GM19025 (cell line): ENCODE data around the gene INS.

Source experiments
- ATAC-seq: cut with Tn5 transposase; IDR thresholded peaks from one replicate; pipeline ENCODE4 v1.9.1; 2021; ENCODE audit warnings: mild to moderate bottlenecking, low read depth, moderate library complexity; ENCODE audit not compliant: unreplicated experiment

The INS gene

DNA sequence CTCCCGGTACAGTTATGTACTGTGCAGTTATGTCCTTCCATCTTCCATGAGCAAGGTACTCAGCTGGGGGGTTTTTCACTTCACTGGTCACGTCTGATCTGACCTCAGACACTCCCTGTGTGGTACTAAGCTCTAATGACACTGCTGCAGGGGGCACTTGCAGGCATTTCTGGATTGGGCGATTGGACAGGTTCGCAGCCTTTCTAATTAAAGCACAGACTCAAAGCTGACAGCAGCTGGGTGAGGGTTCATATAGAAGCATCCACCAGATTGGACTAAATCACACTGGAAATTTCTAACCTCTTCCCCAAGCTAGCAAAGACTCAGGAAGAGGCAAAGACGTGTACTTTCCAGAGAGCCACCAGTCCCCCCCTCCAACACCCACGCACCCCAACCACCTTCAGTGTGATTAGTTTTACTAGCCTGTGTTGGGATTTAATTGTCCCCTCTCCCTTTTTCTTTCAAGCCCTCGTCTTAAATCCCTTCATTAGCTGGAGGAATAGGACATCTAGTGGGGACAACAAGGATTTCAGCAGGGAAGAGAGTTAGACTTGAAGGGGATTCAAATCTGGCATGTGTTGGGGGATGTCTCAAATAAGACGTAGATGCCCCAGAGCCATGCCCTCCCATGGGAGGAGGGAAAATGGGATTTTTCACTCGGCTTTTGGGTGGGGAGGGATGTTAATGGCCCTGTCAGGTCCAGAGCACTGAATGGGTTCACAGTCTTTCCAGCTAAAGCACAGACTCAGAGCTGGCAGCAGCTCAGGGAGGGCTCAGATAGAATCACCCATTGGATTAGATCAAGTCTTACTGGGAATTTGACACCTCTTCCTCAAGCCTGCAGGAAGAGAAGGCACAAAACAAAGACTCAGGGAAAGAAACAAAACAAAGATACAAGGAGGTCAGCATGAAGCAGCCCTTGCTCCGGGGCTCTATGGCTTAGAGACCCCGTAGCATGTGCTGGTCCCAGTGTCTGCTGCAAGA lies 10.9 kb downstream of the INS start:
- no peak for ATAC-seq

DNA sequence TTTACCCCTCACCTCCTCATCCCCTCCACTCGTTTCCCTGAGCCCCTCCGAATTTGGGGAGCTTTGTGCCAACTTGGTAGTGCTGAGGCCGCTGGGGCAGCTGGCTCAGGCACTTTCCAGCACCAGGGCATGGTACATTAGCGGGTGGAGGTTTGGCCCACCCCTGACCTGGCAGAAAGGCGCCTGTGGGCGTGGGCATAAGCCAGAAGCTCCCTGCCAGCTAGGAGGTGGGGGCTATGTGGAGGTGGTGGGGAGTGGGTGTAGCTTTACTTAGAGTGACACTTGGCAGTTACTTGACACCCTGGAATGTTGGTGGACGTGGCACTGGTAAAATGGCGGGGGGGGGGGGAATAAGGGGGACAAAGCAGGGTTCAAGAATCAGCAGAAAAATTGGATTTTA lies 11.5 kb downstream of the INS start:
- ATAC-seq: no peak

DNA sequence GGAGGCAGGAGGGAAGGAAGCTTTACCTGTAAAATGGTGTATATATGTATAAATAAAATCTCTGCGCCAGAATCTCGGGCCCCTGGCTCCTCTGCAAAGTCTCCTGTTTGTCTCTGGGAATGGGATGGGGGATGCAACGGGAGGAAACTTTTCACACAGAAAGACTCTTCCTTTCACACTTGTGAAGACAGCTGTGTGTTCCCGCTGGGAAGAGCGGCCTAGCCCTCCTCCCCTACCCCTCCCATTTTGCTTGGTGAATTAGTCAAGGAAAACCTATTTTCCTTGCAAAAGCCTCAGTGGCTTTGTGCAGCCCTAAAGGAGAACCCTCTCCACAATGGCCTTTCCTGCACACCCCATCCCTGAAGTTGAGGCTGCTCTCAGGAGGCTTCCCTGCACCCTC lies 12.4 kb downstream of the INS start:
- no peak for ATAC-seq

DNA sequence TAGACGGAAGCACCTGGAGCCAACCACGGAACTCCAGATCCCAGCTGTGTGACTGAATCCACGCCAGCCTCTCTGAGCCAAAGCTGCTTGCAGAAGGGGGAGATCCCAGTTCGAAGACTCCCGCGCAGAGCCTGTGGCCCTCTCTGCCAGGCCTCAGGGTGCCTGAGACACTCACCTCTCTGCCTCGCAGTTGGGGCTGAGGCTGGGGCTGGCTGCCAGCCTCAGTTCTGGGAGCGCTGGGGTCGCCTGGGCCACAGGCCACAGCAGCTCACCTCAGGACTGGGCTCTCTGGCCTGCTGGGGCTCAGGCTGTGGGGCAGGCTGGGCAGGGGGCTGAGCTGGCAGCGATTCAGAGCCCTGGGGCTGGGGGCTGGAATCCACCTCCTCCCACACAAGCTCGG lies 13.6 kb downstream of the INS start:
- no peak for ATAC-seq

DNA sequence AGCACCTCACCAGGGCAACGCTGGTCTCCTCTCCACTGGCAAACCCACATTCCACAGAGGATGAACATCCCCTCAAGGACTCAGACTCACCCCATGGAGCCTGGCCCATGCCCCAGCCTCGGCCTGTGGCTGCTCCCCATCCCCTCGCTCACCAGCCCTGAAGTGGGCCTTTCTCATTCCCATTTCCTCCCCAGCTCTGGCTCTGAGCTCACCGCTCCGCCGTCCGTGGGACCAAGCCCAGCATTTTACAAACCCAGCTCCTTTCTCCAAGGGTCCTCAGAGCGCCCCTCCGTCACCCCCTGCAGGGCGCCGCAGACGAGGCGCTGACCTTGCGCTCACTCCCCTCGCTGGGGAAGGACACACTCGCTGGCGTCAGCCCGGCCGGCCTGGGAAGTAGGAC lies 15.0 kb downstream of the INS start:
- ATAC-seq: no peak

DNA sequence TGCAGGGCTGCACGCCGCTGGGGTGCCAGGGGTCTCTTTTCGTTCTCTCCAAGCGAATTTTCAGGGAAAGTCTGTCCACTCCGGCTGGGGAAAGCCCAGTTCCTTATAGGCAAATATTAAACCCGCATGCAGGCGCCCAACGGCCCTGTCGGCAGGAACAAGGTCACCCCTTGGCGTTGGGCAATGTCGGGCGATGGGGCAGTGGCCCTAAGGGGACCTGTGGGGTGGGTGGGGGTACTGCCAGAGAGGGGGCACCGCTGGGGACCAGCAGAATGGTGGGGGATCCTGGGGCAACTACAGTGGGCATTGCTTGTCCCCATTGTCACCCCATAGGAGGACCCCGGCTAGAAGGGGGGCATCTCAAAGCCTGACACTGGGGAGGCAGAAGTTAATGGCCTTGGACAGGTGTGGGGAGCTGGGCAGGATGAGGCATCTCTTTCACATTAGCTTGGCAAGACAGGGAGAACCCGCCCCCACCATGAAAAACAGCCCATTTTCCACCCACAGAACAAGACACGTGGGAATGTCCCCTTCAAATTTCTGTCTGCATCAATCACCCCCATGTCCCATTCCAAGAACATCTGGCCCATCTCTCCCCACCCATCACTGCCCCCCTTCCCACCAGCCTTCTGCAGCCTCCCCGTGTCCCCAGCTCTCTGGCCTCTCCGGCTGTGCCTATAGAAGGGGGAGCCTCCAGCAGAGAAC lies 16.3 kb downstream of the INS start:
- ATAC-seq: no peak

DNA sequence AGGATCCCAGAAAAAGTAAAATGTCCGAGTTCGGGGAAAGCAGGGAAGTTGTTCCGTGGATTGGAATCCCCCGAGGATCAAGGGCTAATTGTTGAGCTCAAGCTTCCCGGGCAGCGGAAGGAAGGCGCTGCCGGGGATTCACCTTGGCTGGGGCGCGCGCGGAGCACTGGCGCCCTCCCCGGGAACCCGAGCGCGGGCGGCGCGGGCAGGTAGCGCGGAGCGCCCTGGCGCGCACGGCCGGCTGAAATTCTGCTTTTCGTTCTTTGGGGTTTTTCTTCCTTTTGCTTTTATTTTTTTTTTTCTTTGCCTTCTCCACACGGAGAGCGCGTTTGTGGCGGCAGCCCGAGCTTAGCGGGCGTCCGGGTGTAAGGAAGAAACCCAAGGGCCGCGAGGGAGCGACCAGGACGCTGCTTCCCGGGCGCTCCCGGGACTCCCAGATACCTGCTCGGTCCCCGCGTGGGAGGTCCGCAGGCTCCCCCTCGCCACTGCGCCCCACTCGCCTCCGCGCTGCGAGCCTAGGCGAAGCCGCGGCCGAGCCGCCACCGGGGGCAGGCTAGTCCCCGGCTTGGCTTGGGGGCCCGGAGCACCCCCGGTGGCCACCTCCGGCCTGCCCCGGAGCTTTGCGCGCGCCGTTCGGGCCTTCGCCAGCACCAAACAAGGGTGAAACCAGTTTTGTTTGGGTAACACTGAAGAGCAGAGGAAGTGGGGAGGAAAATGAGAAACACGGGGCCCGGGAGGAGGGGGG lies 17.0 kb downstream of the INS start:
- ATAC-seq: no peak

DNA sequence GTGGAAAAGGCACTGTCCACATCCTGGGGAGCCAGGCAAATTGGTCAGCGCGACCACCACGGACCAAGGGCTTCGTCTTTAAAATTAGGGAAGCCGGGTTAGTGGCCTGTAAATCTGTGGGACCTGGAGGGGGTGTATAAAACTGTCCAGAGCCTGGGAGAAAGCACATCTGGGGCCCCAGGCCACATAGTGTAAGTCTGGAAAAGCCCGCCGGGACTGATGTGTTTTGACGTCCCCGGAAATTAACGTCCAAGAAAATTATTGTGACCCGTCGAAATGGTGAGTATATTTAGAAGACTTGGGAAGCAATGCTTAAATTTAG lies 17.6 kb downstream of the INS start:
- no peak for ATAC-seq

DNA sequence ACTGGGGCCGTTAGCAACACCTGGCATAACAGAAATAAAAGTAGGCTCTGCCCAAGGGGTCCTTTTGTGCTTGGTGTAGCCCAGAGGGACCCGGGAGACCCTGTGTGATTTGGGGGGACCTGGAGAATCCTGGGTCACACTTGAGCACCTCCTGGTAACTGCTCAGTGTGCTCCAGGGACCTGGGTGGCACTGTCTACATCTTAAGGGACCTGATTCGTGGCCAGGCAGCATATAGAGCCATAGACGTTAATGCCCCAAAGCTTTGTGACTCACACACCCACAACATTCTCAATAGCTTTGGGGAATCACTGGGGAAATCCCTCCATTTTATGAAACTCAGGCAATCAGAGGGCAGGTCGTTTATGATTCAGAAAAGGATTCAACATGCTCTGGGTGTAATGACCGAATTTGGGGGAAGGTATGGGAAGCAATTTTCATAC lies 18.2 kb downstream of the INS start:
- ATAC-seq: no peak

DNA sequence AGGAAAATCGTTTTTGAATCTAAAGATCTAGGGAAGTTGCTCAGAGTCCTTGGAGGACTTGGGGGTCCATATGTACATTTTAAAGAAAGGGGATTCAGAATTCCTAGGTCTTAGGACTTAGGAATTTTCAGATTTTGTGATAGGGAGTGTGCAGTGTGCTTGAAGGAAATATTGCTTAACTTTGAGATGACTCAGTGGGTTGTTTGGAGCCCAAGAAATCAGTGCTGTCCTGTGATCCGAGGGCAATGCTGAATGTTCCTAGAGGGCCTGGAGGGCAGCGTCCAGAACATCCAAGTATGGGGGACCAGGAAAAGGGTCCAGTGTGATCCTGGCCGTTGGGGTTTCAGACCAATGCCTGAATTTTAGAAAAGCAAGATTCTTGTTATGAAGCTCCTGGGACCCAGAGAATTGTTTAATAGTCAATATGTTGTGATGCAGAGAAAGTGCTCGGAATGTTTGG lies 18.7 kb downstream of the INS start:
- ATAC-seq: no peak

DNA sequence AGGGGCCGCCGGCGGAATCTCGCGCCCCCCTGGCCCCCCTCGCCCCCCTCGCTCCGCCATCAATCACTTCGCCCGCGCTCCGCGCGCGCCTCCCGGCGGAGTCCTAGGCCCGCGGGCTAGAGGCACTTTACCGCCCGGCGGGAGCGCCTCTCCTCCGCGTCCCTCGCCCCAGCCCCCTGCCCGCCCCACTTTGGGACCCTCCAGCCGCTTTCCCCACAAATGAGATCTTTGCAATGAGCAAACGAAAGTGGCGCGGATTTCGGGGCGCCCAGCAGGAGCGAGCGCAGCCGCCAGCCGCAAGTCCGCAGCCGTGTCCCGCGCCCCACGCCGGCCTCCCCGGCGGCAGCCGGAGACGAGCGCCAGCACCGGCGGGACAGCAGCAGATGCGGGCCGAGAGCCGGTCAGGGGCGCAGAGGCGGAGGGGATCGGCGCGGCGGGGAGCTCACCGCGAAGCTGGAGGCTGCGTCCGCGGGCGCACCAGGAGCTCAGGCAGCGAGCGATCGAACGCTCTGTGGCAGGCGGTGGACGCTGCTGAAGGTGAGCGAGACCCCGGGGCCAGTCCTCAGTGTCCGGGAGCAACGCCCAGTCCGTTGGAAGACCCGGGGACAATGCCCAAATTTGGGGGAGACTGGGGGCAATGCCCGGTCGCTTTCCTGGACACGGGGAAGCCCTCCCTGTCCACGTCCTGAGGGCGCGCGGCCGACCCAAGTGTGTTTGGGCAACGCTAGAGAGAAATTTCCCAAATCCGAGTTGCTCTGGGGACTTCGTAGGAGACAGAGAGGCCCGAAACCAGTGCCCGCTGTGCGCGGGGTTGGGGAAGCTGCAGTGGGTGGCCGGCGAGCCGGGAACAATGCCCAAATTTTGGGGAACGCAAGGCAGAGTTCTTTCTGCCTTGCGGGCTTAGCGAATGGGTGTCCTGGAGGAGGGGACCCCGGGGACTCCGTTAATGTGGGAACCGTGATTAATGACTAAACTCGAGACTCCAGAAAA lies 20.3 kb downstream of the INS start:
- no peak for ATAC-seq

DNA sequence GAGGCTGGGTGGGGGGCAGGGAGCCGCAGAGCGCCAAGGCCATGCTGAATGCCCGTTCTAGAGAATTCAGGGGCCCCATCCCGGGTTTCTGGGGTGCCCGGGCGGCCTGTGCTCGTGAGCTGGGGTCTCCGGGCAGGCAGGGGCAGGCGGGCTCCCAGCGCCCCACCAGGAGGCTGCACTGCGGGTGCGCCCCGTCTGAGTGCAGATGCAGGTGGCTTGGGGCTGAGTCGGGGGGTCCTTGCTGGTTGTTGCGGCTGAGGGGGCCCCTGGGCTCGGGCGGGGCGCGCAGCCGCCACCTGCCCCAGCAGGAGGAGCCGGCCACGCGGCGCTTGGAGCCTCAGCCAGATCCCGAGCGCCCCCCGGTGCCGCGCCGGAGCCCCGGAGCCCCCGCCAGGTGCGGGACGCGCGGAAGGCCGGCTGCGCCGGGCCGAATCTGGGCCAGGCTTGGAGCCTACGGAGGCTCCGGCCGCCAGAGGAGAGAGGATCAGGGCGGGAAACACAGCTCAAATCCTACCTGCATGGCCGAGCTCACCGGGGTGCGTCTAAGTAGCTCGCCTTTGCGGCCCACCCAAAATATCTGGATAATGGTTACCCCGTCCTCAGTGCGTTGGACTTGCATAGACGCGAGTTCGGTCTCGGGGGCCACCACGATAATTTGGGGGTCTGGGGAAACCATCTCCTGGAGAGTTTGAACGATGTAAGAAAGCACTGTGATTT lies 21.2 kb downstream of the INS start:
- no peak for ATAC-seq

DNA sequence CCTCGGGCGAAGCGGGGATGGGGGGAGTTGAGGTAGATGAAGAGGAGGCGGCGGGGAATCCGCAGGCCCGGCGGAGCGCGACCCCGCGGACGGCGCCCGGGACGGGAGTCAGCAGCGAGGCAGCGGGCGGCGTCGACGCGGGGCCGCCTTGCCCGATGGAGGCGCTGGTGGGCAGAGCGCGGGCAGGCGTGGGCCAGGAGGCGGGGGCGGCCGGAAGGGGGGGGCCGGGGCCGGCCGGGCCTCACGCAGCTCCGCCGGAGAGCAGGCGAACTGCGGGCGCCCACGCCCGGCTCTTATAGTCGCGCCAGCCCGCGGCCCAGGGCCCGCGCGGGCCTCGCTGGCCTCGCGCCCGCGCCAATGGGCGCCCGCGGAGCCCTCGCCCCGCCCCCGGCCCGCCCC lies 21.9 kb downstream of the INS start, which contains the start of gene IGF2:
IGF2 (minus strand) TSS at position 267 of the 399 bp plus-strand sequence. CDS start 3,866 bp downstream, outside the sequence.
- no peak for ATAC-seq

DNA sequence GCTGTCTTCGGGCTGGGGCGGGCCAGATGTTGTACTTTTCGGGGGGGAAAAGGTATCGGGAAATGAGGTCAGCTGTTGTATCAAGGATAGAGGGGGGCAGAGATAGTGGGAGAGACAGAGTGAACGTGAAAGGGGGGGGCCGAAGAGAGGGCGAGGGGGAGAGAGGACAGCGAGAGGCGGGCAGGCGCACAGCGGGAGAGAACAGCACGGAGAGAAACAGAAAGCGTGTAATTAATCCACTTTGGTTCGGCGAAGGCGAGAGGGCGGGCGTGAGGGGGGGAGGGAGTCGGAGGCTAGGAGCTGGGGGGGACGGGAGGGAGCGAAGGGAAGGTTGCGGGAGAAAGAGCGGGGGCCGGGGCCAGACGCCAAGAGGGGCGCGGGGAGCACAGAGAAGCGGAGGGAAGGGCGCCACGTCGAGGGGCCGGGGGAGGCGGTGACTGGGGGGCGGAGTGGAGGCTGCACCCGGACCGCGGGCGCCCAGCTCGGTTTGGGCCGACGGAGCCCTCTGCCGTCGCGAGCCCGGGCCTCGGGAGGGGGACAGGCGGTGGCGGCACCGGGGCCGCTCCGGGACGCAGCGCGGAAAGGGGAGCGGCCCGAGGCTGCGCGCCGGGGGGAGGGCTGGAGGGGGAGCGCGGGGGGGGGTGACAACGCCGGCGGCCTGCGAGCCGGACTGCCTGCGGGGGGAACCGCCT lies 22.4 kb downstream of the INS start:
- no peak for ATAC-seq

DNA sequence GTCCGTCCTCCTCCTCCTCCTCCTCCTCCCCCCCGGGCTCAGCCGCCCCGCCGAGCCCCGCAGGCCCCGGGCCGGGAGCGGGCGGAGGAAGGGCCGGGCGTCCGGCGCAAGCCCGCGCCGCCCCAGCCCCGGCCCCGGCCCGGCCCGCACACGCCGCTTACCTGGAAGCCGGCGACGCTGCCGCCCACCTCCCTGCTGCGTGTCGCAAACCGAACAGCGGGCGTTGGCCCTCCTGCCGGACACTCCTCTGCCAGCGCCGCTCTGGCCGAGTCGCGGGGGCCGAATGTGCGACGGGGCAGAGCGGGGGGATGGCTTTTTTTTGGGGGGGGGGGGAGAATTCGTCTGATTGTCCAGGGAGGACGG lies 23.0 kb downstream of the INS start:
- ATAC-seq: no peak

DNA sequence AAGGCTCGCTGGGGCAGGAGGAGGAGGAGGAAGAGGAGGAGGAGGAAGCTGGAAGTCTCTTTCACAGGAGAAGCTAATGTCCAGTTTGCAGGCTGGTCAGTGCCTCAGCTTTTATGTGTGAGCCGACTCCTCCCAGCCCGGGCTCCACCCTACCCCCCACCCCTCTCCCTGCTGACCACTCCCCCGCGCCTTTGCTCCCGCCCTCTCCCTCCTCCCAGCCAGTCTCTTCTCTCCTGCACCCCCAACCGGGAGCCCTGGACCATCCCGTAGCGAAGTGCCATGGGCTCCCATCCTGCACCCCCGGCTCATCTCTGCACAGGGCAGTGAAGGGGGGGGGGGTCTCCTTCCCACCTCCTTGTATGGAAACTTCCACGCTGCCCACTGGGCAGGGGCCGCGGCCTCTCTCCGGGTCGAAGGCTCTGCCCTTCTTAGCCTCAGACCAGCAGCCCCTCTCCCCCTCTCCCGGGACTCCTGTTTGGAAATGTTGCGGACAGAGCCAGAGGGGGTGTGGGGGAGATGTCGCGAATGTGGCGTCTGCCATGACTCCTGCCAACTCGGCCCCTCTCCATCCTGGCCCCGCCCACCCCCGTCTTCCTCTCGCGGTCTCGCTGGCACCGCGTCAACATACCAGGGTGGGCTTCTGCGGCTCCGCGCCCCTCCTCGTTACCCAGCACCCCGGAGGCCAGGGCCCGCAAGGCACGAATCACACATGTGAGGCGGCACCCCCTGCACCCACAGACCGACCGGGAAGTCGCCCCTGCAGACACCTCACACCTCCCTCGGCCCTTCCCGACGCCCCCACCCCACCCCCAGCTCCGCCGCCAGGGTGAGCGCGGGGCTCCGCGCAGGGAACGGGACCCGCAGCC lies 23.6 kb downstream of the INS start:
- ATAC-seq: no peak

DNA sequence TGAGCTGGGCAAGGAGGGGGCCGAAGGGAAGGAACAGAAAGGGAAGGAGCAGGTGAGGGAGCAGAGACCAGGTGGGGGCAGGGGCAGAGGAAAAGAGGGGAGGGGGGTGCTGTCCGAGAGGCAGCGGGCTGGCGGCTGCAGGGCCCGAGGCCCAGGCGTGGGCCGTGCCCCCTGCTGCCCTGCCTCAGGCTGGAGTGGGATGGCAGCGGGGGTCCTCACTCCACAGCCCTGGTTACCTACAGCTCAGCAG lies 24.1 kb downstream of the INS start:
- no peak for ATAC-seq
